ENCODE results near the gene TBL2. TPM values are rescaled to one million over a fixed set of nuclear protein-coding genes. Genes with fewer than 3 reads are reported as not detected.

TBL2 gene
- total RNA-seq, 4 donors from 2014 or later: 14.4 to 32.9 (median 22.0) TPM

DNA sequence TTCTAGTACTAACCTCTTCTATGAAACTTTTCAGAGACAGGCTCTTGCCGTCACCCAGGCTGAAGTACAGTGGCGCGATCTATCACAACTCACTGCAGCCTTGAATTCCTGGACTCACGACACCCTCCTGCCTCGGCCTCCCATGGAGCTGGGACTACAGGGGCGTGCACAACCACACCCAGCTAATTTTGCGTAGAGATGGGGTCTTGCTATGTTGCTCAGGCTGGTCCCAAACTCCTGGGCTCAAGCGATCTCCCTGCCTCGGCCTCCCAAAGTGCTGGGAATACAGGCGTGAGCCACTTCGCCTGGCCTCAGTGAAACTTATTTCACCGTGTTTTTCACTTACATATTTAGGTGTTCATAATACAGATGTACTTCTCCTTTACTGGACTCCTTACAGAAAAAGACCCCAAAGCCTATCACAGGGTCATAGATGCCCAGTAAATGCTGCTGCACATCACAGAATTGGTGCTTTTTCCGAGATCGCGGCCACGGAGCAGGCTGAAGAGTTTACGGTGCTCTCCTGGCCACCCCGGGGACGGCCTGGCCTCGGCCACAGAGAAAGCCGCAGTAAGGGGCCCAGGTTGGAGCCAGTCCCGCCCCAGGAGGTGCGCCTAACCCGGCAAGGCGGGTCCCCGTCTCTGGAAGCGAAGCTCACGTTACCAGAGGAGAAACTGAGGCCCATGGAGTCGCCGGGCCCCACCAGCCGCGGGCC, 595 bp downstream of the TBL2 start:
- no peaks in the 10 kb centered on the region for H3K9me3 ChIP-seq
- in situ Hi-C loops (cut with MboI; ENCODE audit: low sequenced_read_pairs in 4 of 4): no loop called here
- H3K27me3 ChIP-seq: no peaks in the 10 kb centered on the region
- DNase-seq (no peak), ATAC-seq (peak in 1 of 2 donors; percentile 15)
- H3K4me1 ChIP-seq: peaks cover 13 to 18% of the 10 kb centered on the region in 2 donors
- TF ChIP-seq, protein P1, sequence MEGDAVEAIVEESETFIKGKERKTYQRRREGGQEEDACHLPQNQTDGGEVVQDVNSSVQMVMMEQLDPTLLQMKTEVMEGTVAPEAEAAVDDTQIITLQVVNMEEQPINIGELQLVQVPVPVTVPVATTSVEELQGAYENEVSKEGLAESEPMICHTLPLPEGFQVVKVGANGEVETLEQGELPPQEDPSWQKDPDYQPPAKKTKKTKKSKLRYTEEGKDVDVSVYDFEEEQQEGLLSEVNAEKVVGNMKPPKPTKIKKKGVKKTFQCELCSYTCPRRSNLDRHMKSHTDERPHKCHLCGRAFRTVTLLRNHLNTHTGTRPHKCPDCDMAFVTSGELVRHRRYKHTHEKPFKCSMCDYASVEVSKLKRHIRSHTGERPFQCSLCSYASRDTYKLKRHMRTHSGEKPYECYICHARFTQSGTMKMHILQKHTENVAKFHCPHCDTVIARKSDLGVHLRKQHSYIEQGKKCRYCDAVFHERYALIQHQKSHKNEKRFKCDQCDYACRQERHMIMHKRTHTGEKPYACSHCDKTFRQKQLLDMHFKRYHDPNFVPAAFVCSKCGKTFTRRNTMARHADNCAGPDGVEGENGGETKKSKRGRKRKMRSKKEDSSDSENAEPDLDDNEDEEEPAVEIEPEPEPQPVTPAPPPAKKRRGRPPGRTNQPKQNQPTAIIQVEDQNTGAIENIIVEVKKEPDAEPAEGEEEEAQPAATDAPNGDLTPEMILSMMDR (IDR thresholded peaks at IDR 0.05 in 4 of 5, conservative IDR thresholded peaks at IDR 0.05 in 1 of 5): no peak
- TF ChIP-seq POLR2A (IDR thresholded peaks at IDR 0.05): no peak
- intact Hi-C loops (cut with DNase I; ENCODE audit: low total_unique reads): loop anchor here (1.0 kb wide), 2 partner anchors 20 to 55 kb away; partner anchors contain the start of genes BAZ1B and BCL7B
- H3K4me3 ChIP-seq: peak overlapping the region; percentile 68 to 97 (median 84)
- peaks cover 0 to 25% of the 10 kb centered on the region in 2 donors for H3K36me3 ChIP-seq
- H3K27ac ChIP-seq: peak overlapping the region; percentile 81 to 94 (median 88)

DNA sequence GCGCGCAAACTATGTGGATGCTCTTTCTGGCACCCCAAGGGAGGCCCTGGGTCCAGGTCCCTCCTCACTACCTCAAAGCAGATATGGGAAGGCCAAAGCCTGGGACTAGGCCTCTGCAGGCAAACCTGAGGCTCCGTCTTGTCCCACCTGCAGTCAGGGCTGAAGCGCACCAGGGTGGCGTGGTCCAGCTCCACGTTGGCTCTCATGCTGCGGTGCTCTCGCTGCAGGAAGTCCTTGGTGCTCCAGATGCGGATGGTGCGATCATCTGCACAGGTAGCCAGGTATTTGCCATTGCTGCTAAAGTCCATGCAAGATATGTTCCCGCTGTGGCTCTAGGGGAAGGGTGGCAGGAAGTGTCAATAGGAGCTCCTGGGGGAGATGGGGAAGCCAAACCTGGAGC, 4.6 kb downstream of the TBL2 start:
- in situ Hi-C loops (cut with MboI; ENCODE audit: low sequenced_read_pairs in 4 of 4): no loop called here
- no peaks in the 10 kb centered on the region for H3K27me3 ChIP-seq
- H3K27ac ChIP-seq: no peak overlapping the region
- H3K4me3 ChIP-seq: no peak overlapping the region
- DNase-seq: no peak
- peaks cover 13% of the 10 kb centered on the region in 2 donors for H3K4me1 ChIP-seq
- no peaks in the 10 kb centered on the region for H3K9me3 ChIP-seq
- no peak for ATAC-seq
- TF ChIP-seq, protein P1 (IDR thresholded peaks at IDR 0.05 in 4 of 5, conservative IDR thresholded peaks at IDR 0.05 in 1 of 5): no peak
- intact Hi-C loops (cut with DNase I; ENCODE audit: low total_unique reads): no loop called here
- peaks cover 0 to 63% of the 10 kb centered on the region in 2 donors for H3K36me3 ChIP-seq

DNA sequence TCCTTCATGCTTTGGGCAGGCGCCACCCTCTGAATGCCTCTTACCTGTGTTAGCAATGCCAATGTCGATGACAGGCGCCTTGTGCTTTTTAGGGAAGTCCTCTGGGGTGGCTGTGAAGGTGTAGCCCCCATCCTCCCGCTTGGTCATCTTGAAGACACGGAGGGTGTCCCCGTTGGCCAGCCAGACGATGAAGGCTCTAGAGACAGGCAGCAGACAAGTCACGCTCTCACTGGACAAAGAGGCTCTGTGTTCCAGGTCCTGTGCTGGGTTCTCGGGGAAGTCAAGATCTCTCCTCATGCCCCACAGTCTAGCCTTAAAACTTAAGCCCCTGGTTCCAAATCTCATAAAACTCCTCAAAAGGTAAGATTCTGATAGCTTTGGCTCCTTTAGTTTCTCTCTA, 5.1 kb downstream of the TBL2 start:
- in situ Hi-C loops (cut with MboI; ENCODE audit: low sequenced_read_pairs in 4 of 4): no loop called here
- peaks cover 13% of the 10 kb centered on the region in 2 donors for H3K4me1 ChIP-seq
- no peak for TF ChIP-seq POLR2A (IDR thresholded peaks at IDR 0.05)
- TF ChIP-seq, protein P1 (IDR thresholded peaks at IDR 0.05 in 4 of 5, conservative IDR thresholded peaks at IDR 0.05 in 1 of 5): no peak
- ATAC-seq: no peak
- H3K27me3 ChIP-seq: no peaks in the 10 kb centered on the region
- intact Hi-C loops (cut with DNase I; ENCODE audit: low total_unique reads): no loop called here
- H3K9me3 ChIP-seq: no peaks in the 10 kb centered on the region
- H3K4me3 ChIP-seq: no peak overlapping the region
- no peak overlapping the region for H3K27ac ChIP-seq
- peaks cover 0 to 63% of the 10 kb centered on the region in 2 donors for H3K36me3 ChIP-seq
- DNase-seq: no peak

DNA sequence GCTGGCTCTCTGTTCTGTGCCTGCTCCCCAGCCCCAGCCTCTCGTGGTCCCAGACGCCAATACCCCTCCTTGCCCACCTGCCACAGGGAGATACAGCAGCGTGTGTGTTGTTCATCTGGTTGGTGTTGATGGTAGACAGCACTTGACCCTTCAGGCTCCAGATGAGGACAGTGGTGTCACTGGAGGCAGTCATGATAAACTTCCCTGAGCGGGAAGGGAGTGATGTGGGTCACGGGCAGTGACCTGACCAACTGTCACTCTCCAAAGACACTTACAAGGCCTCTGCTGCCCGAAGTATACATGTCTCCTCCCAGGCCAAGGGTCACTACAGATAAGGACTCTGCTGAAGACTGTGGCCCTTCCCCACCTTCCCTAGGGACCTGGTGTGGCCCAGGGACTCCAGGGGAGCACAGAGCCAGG, 5.6 kb downstream of the TBL2 start:
- H3K27me3 ChIP-seq: no peaks in the 10 kb centered on the region
- DNase-seq (no peak), ATAC-seq (no peak)
- intact Hi-C loops (cut with DNase I; ENCODE audit: low total_unique reads) (no loop called here), in situ Hi-C loops (cut with MboI; ENCODE audit: low sequenced_read_pairs in 4 of 4) (no loop called here)
- H3K27ac ChIP-seq: no peak overlapping the region
- no peak overlapping the region for H3K4me3 ChIP-seq
- no peaks in the 10 kb centered on the region for H3K9me3 ChIP-seq
- TF ChIP-seq POLR2A (IDR thresholded peaks at IDR 0.05): no peak
- TF ChIP-seq, protein P1 (IDR thresholded peaks at IDR 0.05 in 4 of 5, conservative IDR thresholded peaks at IDR 0.05 in 1 of 5): no peak
- H3K4me1 ChIP-seq: peaks cover 11 to 12% of the 10 kb centered on the region in 2 donors
- H3K36me3 ChIP-seq: peaks cover 0 to 63% of the 10 kb centered on the region in 2 donors
